Transverse colon (tissue), 4 donors: ENCODE results near the gene MAN2C1. TPM values are rescaled to one million over a fixed set of nuclear protein-coding genes. Genes with fewer than 3 reads are reported as not detected.
A peak's percentile ranks its signal among the peaks of the same experiment; 100 is the strongest.
"Not testable (repeated sequence)": the region's sequence is repeated elsewhere in the genome, so short reads cannot be mapped to it uniquely, and the experiment has no call there.

Source experiments
- DNase-seq: peaks from one replicate; pipeline ENCODE4 v3.0.0-alpha.2; 2019
- H3K27ac ChIP-seq, 4 donors: fragments of 200-600 bp; sonication (generic); 2 replicates each; pipeline ENCODE4 v1.5.1; 2016 to 2018; ENCODE audit warnings: inconsistent platforms in 4 of 4
- H3K27me3 ChIP-seq: fragments of 200-600 bp; sonication (generic); 2 replicates; pipeline ENCODE4 v1.5.1; 2017; ENCODE audit warnings: inconsistent platforms
- H3K36me3 ChIP-seq, 4 donors: fragments of 200-600 bp; sonication (generic); 2 replicates each; pipeline ENCODE4 v1.5.1; 2017 to 2019; ENCODE audit warnings: inconsistent platforms in 4 of 4
- H3K4me1 ChIP-seq, 4 donors: fragments of 200-600 bp; sonication (generic); 2 replicates each; pipeline ENCODE4 v1.5.1; 2017 to 2020; ENCODE audit warnings: inconsistent platforms in 4 of 4
- H3K4me3 ChIP-seq, 4 donors: fragments of 200-600 bp; sonication (generic); 1 replicate in 1 of 4; 2 replicates in 3 of 4; pipeline versions ENCODE4 v1.5.1 to v1.6.1; 2017 to 2019; ENCODE audit warnings: inconsistent platforms in 4 of 4
- H3K9me3 ChIP-seq, 2 donors: fragments of 200-600 bp; sonication (generic); 2 replicates each; pipeline ENCODE4 v1.5.1; 2017 to 2019; ENCODE audit warnings: inconsistent platforms in 2 of 2
- EP300 ChIP-seq: sonication (generic); formaldehyde crosslinking; IDR thresholded peaks from one replicate; pipeline ENCODE4 v1.6.1; 2017; ENCODE audit warnings: antibody characterized with exemption, low read depth
- POLR2A ChIP-seq: fragments of 450-650 bp; IDR thresholded peaks from one replicate; pipeline ENCODE4 v1.6.1; 2016; ENCODE audit warnings: antibody characterized with exemption, mild to moderate bottlenecking, moderate library complexity
- POLR2AphosphoS5 ChIP-seq, 3 donors: sonication (generic); formaldehyde crosslinking; IDR thresholded peaks; one replicate each; pipeline ENCODE4 v1.6.1; 2016; ENCODE audit warnings: antibody characterized with exemption in 3 of 3
- WGBS, 2 donors: methylation state at CpG; one replicate each; pipeline ENCODE4 v1.1.5; 2018; ENCODE audit warnings: low coverage in 1 of 2; 5-methylcytosine and 5-hydroxymethylcytosine counted together
- in situ Hi-C, 4 donors: fragments of 200-750 bp; cut with MboI; loops; one replicate each; pipeline versions ENCODE4 v1.15.0 to v1.15.1; 2017; ENCODE audit warnings: low sequenced_read_pairs in 3 of 4, low pct_ligation_motif_present in 1 of 4, low pct_unique_long_range_greater_than_20kb in 1 of 4
- intact Hi-C: fragments of 100-400 bp; cut with DNase I; formaldehyde crosslinking; loops from one replicate; pipeline ENCODE4 v1.15.1; 2023; ENCODE audit warnings: low total_unique reads
- total RNA-seq, 4 donors: library from RNA; depleted of rRNA; stranded (reverse); fragments of >200 nt; gene quantifications; one replicate each; pipeline ENCODE4 v1.1.0, GENCODE V29; 2016
- TF ChIP-seq, protein P1 (sequence below), 5 experiments: fragments of 200-600 bp in 3 of 5; fragments of 450-650 bp in 2 of 5; sonication (generic) in 3 of 5; IDR thresholded peaks; 1 replicate in 2 of 5; 2 replicates in 3 of 5; pipeline ENCODE4 v1.5.1; 2016 to 2017; ENCODE audit warnings: antibody characterized with exemption in 5 of 5, inconsistent platforms in 3 of 5, mild to moderate bottlenecking in 2 of 5, moderate library complexity in 1 of 5

The MAN2C1 gene
- total RNA-seq, 4 donors from 2014 or later = 215 to 559 (median 411) TPM

DNA sequence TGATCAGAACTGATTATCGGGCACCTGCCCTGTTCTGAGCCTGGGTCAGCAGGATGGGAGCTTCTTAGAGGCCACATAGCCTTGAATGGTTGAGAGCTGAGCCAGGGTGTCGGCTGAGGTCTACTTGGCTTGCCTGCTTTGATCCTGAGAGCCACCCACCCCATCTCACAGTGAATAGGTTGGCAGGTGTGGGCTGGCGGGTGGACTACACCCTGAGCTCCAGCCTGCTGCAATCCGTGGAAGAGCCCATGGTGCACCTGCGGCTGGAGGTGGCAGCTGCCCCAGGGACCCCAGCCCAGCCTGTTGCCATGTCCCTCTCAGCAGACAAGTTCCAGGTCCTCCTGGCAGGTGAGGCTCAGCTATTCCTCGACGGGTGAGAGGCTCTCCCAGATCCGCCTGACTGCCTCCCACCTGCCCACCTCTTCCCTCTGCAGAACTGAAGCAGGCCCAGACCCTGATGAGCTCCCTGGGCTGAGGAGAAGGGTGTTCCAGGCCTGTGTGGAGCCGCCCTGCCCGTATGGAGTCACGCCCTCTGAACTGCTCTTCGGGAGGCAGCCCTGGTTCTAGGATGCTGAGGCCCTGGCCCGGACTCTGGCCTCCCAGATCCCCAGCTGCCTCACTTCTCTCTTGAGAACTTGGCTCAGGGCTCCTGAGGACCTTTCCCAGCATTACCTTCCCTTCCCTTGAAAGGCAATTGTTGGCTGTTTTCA is 28.7 kb downstream of the MAN2C1 start:
- H3K27me3 ChIP-seq = no peaks in the 10 kb centered on the region
- WGBS, 2 donors = 88% methylated on average over 12 of the region's 13 CpGs; no CpG with 5 or more reads in 1 of the 2 donors
- DNase-seq = no peak
- H3K4me1 ChIP-seq = peaks cover 7 to 24% (median 16%) of the 10 kb centered on the region in 4 donors
- in situ Hi-C loops (loop anchor here in 1 of 4 donors (25.0 kb wide), 1 partner anchor 327 kb away; the partner anchor contains the start of gene PPCDC), intact Hi-C loops (no loop called here)
- H3K9me3 ChIP-seq = no peaks in the 10 kb centered on the region
- TF ChIP-seq POLR2A (no peak), POLR2AphosphoS5 (IDR thresholded peaks at IDR 0.05) (no peak), EP300 (no peak)
- TF ChIP-seq, protein P1, sequence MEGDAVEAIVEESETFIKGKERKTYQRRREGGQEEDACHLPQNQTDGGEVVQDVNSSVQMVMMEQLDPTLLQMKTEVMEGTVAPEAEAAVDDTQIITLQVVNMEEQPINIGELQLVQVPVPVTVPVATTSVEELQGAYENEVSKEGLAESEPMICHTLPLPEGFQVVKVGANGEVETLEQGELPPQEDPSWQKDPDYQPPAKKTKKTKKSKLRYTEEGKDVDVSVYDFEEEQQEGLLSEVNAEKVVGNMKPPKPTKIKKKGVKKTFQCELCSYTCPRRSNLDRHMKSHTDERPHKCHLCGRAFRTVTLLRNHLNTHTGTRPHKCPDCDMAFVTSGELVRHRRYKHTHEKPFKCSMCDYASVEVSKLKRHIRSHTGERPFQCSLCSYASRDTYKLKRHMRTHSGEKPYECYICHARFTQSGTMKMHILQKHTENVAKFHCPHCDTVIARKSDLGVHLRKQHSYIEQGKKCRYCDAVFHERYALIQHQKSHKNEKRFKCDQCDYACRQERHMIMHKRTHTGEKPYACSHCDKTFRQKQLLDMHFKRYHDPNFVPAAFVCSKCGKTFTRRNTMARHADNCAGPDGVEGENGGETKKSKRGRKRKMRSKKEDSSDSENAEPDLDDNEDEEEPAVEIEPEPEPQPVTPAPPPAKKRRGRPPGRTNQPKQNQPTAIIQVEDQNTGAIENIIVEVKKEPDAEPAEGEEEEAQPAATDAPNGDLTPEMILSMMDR (IDR thresholded peaks at IDR 0.05) = no peak
- H3K27ac ChIP-seq = no peak overlapping the region
- H3K36me3 ChIP-seq = no peaks in the 10 kb centered on the region
- H3K4me3 ChIP-seq = no peak overlapping the region

DNA sequence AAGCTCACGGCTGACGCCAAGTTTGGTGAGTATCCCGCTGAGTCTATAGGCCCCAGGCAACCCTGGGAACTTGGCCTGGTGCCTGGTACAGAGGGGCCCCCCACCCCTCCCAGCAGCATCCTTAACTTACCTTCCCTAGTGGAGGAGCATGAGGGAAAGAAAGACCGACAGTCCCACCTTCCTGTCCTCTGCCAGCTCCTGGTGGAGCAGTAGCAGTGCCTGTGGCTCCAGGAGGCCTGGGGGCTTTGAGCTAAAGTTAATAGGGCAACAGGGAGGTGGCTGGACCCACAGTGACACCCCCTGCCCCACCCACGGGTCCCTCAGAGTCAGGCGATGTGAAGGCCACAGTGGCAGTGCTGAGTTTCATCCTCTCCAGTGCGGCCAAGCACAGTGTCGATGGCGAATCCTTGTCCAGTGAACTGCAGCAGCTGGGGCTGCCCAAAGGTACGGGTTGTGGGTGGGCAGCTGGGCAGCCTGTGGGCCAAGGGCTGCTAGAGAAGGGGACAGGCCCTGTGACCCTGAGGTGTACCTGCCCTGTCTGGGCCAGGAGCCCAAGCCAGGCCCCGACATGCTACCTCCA is 29.7 kb downstream of the MAN2C1 start:
- Histone ChIP-seq H3K4me3 (no peak overlapping the region), H3K4me1 (peaks cover 7 to 20% (median 16%) of the 10 kb centered on the region in 4 donors), H3K36me3 (no peaks in the 10 kb centered on the region), H3K27ac (no peak overlapping the region), H3K27me3 (no peaks in the 10 kb centered on the region), H3K9me3 (no peaks in the 10 kb centered on the region)
- 96% methylated on average over 10 of the region's 11 CpGs; no CpG with 5 or more reads in 1 of the 2 donors for WGBS, 2 donors
- no peak for DNase-seq
- intact Hi-C loops = no loop called here
- in situ Hi-C loops = loop anchor here in 1 of 4 donors (25.0 kb wide), 1 partner anchor 326 kb away; the partner anchor contains the start of gene PPCDC
- TF ChIP-seq POLR2A (no peak), POLR2AphosphoS5 (IDR thresholded peaks at IDR 0.05) (no peak), EP300 (no peak)
- TF ChIP-seq, protein P1 (IDR thresholded peaks at IDR 0.05) = no peak

DNA sequence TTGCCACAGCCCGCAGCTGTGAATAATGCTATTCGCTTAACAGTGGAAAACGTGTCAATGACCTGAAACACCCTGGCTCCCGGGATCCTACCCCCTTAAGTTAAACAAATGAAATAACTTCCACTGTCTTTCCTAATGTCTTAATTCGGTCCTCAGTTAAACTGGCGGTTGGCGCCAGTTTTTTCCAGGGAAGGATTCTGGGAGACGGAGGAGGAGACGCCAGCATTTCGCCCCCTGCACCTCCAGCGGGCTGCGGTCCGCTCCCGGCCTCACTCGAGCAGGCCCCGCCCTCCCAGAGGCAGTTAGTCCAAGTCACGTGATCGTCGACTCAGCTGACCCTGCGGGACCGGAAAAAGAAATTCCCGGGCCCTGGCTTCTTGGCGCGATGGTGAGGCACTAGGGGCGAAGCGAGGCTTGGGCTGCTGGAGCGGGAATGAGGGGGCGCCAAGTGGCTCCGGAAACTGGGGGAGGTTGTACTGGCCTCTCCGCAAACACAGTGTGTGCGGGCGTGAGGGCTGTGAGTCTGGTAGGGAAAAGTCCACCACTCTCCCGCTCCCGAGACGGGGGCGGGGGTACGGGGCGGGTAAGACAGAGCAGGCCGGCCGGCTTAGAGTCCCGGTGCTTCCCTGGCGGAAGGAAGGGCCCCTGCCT is 32.6 kb downstream of the MAN2C1 start, which contains the start of gene COMMD4:
TSS of gene COMMD4 (plus strand) at position 359 of the 651 bp plus-strand sequence. CDS start at position 386, 27 bp downstream.
- intact Hi-C loops (no loop called here), in situ Hi-C loops (loop anchor here in 1 of 4 donors (25.0 kb wide), 1 partner anchor 324 kb away; the partner anchor contains the start of gene PPCDC)
- Histone ChIP-seq H3K27ac (peak within 1 kb of the TSS; percentile 75 to 84 (median 81)), H3K36me3 (no peaks in the 10 kb centered on the region), H3K4me3 (peak within 1 kb of the TSS; percentile 47 to 98 (median 73)), H3K4me1 (peaks cover 7 to 18% (median 16%) of the 10 kb centered on the region in 4 donors), H3K27me3 (no peaks in the 10 kb centered on the region), H3K9me3 (no peaks in the 10 kb centered on the region)
- WGBS, 2 donors = 0% methylated on average over 39 of the region's 42 CpGs; no CpG with 5 or more reads in 1 of the 2 donors
- DNase-seq = peak; percentile 96
- TF ChIP-seq, protein P1 (IDR thresholded peaks at IDR 0.05) = no peak
- TF ChIP-seq POLR2A = peak; percentile 21
- peak; percentile 53 to 72 (median 64) for TF ChIP-seq POLR2AphosphoS5 (IDR thresholded peaks at IDR 0.05)
- peak; percentile 43 for TF ChIP-seq EP300

DNA sequence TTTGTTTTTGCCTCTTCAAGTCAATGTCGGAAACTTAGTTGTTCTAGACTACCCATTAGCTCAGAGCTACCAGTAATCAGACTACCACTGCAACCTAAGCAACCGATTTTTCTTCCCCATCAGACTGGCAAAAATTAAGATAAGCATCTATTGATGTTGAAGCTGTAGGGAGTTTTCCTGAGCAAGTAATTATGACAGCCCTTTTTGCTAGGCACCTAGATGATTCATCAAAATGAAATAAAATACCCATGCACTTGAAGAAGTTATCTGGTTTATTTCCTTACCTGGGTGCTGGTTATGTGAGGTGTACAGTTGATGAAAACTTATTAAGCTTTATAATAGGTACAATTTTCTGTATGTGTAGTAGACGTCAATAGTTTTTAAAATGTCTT is 33.1 kb downstream of the MAN2C1 start:
- H3K9me3 ChIP-seq = no peaks in the 10 kb centered on the region
- no peak for DNase-seq
- no peaks in the 10 kb centered on the region for H3K36me3 ChIP-seq
- in situ Hi-C loops (loop anchor here in 1 of 4 donors (25.0 kb wide), 1 partner anchor 323 kb away; the partner anchor contains the start of gene PPCDC), intact Hi-C loops (no loop called here)
- H3K27me3 ChIP-seq = no peaks in the 10 kb centered on the region
- H3K4me1 ChIP-seq = peaks cover 7 to 18% (median 16%) of the 10 kb centered on the region in 4 donors
- 47 to 49% methylated on average over 3 of the region's 3 CpGs for WGBS, 2 donors
- TF ChIP-seq POLR2A (no peak), EP300 (no peak), POLR2AphosphoS5 (IDR thresholded peaks at IDR 0.05) (no peak)
- TF ChIP-seq, protein P1 (IDR thresholded peaks at IDR 0.05) = no peak
- peak overlapping the region; percentile 75 to 84 (median 81) for H3K27ac ChIP-seq
- peak overlapping the region in 3 of 4 donors; percentile 59 to 98 (median 87) for H3K4me3 ChIP-seq

DNA sequence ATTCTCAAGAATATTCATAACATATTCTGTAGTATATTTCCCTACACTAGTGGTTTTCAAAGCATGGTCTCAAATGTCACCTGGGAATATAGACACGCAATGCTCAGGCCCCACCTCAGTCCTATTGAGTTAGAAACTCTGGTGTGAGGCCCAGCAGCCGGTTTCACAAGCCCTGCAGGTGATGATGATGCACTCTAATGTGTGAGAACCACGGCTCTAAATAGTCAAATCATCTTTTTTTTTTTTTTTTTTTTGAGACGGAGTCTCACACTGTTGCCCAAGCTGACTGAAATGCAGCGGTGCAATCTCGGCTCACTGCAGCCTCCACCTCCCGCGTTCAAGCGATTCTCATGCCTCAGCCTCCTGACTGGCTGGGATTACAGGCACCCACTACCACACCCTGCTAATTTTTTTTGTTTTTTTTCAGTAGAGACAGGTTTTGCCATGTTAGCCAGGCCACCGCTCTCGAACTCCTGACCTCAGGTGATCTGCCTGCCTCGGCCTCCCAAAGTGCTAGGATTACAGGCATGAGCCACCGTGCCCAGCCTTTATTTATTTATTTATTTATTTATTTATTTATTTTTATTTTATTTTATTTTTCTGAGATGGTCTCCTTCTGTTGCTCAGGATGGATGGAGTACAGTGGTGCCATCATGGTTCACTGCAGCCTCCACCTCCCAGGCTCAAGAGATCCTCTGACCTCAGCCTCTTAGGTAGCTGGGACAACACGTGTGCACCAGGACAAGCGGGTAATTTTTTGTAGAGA is 34.6 kb downstream of the MAN2C1 start:
- WGBS, 2 donors = 86 to 88% methylated on average over 7 to 15 of the region's 15 CpGs
- peaks cover 7 to 18% (median 16%) of the 10 kb centered on the region in 4 donors for H3K4me1 ChIP-seq
- H3K9me3 ChIP-seq, H3K27ac ChIP-seq, H3K27me3 ChIP-seq, intact Hi-C loops, DNase-seq, H3K36me3 ChIP-seq, H3K4me3 ChIP-seq: not testable (repeated sequence)
- in situ Hi-C loops = loop anchor here in 1 of 4 donors (25.0 kb wide), 1 partner anchor 322 kb away; the partner anchor contains the start of gene PPCDC
